ENCODE results near the gene UBE2L5. TPM values are rescaled to one million over a fixed set of nuclear protein-coding genes. Genes with fewer than 3 reads are reported as not detected.
"Not testable (repeated sequence)": the region's sequence is repeated elsewhere in the genome, so short reads cannot be mapped to it uniquely, and the experiment has no call there.

The UBE2L5 gene
- total RNA-seq, 1 donor from 2014 or later: not detected

DNA sequence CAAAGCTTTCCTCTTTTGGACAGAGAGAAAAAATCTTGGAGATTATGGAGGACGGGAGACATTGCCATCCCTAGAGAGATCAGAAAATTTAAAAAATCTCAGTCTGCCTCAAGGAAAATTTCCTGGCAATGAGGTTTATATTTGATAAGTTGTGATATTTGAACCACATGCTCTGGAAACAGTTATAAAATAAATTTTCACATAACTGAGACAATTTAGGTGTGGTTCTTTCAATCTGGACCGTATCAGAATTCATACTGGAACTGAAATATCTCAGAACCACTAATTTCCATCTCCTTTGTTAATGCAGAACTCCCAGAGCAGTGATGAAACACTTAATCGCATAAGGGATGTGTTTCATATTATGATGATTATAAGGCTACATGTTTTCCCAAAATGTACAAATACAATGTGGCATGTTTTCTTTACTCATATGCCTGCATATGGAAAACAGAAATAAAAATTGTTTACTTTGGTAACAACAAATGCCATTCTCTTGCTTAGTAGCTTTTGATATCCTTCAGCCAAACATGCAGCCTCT is 13.7 kb downstream of the UBE2L5 start:
- no peaks in the 10 kb centered on the region for H3K9me3 Mint-ChIP-seq (ENCODE audit: unreplicated experiment)
- no peak for DNase-seq (ENCODE audit: low spot score)

DNA sequence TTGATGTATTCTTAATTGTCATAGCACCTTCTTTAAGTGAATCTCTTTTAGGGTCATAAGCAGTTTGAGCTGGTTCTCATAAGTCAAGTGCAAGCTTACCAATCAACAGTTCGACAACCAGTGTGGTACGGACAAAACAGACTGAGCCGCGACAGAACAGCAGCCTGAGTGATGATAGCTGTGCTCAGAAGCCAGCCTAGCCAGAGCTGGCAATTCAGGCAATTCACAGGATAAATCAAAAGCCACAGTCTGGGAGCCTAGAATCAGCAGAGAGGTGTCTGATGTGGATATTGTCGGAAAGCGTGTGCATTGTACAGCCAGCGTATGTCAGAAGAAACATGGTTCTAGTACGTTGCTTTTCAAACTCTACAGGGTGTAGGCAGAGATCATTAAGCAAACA is 14.9 kb downstream of the UBE2L5 start:
- no peak overlapping the region for H3K4me3 Mint-ChIP-seq (ENCODE audit: unreplicated experiment)
- H3K27me3 Mint-ChIP-seq (ENCODE audit: unreplicated experiment): peaks cover 3% of the 10 kb centered on the region
- no peaks in the 10 kb centered on the region for H3K9me3 Mint-ChIP-seq (ENCODE audit: unreplicated experiment)
- no peak for DNase-seq (ENCODE audit: low spot score)
- H3K36me3 Mint-ChIP-seq (ENCODE audit: low read depth, unreplicated experiment): no peaks in the 10 kb centered on the region
- H3K4me1 Mint-ChIP-seq (ENCODE audit: unreplicated experiment): no peaks in the 10 kb centered on the region
- TF ChIP-seq, protein P1, sequence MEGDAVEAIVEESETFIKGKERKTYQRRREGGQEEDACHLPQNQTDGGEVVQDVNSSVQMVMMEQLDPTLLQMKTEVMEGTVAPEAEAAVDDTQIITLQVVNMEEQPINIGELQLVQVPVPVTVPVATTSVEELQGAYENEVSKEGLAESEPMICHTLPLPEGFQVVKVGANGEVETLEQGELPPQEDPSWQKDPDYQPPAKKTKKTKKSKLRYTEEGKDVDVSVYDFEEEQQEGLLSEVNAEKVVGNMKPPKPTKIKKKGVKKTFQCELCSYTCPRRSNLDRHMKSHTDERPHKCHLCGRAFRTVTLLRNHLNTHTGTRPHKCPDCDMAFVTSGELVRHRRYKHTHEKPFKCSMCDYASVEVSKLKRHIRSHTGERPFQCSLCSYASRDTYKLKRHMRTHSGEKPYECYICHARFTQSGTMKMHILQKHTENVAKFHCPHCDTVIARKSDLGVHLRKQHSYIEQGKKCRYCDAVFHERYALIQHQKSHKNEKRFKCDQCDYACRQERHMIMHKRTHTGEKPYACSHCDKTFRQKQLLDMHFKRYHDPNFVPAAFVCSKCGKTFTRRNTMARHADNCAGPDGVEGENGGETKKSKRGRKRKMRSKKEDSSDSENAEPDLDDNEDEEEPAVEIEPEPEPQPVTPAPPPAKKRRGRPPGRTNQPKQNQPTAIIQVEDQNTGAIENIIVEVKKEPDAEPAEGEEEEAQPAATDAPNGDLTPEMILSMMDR (IDR thresholded peaks at IDR 0.05; ENCODE audit: unreplicated experiment): no peak
- no peak overlapping the region for H3K27ac Mint-ChIP-seq (ENCODE audit: unreplicated experiment)

More for the DNA sequence above, 13.7 kb downstream of the UBE2L5 start:
- H3K4me3 Mint-ChIP-seq (ENCODE audit: unreplicated experiment): no peak overlapping the region
- peaks cover 3% of the 10 kb centered on the region for H3K27me3 Mint-ChIP-seq (ENCODE audit: unreplicated experiment)
- no peaks in the 10 kb centered on the region for H3K4me1 Mint-ChIP-seq (ENCODE audit: unreplicated experiment)
- TF ChIP-seq, protein P1 (IDR thresholded peaks at IDR 0.05; ENCODE audit: unreplicated experiment): no peak
- H3K36me3 Mint-ChIP-seq (ENCODE audit: low read depth, unreplicated experiment): no peaks in the 10 kb centered on the region
- H3K27ac Mint-ChIP-seq (ENCODE audit: unreplicated experiment): no peak overlapping the region

DNA sequence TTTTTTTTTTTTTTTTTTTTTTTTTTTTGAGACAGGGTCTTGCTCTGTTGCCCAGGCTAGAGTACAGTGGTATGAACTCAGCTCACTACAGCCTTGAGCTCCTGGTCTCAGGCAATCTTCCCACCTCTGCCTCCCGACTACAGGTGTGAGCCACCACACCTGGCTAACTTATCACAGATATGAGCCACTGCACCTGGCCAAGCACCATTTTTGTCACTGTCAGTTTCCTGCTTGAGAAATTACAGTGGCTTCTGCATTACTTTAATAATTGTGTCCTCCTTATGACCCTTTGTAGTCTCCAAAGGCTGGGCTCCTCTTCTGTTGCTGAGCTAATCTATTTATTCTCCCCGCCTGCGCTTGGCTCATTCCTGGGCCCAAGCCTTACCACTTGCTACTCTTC is 16.0 kb downstream of the UBE2L5 start:
- DNase-seq (ENCODE audit: low spot score): no peak
- Mint-ChIP-seq H3K9me3 (ENCODE audit: unreplicated experiment) (no peaks in the 10 kb centered on the region), H3K4me3 (ENCODE audit: unreplicated experiment) (no peak overlapping the region), H3K36me3 (ENCODE audit: low read depth, unreplicated experiment) (no peaks in the 10 kb centered on the region), H3K4me1 (ENCODE audit: unreplicated experiment) (peaks cover 3% of the 10 kb centered on the region), H3K27ac (ENCODE audit: unreplicated experiment) (no peak overlapping the region), H3K27me3 (ENCODE audit: unreplicated experiment) (peaks cover 5% of the 10 kb centered on the region)
- TF ChIP-seq, protein P1 (IDR thresholded peaks at IDR 0.05; ENCODE audit: unreplicated experiment): no peak

DNA sequence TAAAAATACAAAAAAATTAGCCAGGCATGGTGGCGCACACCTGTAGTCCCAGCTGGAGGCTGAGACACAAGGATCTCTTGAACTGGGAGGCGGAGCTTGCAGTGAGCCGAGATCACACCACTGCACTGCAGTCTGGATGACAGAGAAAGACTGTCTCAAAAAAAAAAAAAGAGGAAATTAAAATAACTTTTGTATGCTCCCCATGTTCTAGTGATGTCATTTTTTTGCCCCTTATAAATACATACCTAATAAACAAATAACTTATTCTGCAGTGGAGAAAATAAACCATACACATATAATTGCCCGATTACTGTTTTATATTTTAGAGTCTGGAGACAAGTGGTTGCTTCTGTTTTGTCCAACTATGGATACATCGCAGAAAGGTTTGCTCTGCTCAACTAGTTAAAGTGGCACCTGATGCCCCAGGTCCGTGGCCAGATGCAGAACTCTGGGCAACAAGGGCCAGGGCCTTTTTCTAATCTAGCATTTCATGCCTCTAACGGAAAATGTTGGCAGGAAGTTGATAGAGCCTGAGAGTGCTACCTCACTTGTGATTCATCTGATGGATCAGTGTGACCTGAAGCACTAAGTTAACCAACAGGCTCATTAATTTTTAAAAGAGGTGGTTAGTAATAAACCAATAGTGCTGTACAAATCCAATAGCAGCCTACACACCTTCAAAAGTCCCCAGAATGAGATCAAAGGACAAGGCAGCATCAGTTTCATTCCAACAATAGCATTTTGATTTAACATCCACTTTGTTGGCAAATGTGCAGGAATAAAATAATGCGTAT is 18.8 kb downstream of the UBE2L5 start:
- Mint-ChIP-seq H3K4me1 (ENCODE audit: unreplicated experiment) (peaks cover 11% of the 10 kb centered on the region), H3K27ac (ENCODE audit: unreplicated experiment) (no peak overlapping the region), H3K27me3 (ENCODE audit: unreplicated experiment) (peaks cover 5% of the 10 kb centered on the region), H3K9me3 (ENCODE audit: unreplicated experiment) (no peaks in the 10 kb centered on the region), H3K36me3 (ENCODE audit: low read depth, unreplicated experiment) (no peaks in the 10 kb centered on the region), H3K4me3 (ENCODE audit: unreplicated experiment) (no peak overlapping the region)
- DNase-seq (ENCODE audit: low spot score): no peak
- TF ChIP-seq, protein P1 (IDR thresholded peaks at IDR 0.05; ENCODE audit: unreplicated experiment): no peak

DNA sequence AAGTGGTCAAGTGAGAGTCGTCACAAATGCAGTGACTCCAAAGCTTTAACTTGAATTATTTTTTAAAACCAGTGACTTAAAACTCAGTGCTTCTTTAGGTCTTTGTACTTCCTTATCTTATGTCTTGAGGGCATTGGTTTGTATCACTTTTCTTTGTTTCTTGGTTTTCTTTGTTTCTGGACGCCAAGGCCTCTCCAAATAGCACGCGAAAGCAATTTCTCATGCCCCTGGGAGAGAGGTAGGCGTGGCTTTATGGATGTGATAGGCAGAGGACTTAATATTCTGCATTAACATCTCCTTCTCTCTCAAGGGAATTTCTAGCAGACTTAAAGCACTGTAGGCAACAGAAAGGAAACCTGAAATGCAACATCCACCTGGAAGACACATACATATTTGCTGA is 20.6 kb downstream of the UBE2L5 start:
- TF ChIP-seq, protein P1 (IDR thresholded peaks at IDR 0.05; ENCODE audit: unreplicated experiment): no peak
- no peaks in the 10 kb centered on the region for H3K36me3 Mint-ChIP-seq (ENCODE audit: low read depth, unreplicated experiment)
- H3K4me3 Mint-ChIP-seq (ENCODE audit: unreplicated experiment): no peak overlapping the region
- peaks cover 2% of the 10 kb centered on the region for H3K27me3 Mint-ChIP-seq (ENCODE audit: unreplicated experiment)
- H3K27ac Mint-ChIP-seq (ENCODE audit: unreplicated experiment): no peak overlapping the region
- no peaks in the 10 kb centered on the region for H3K9me3 Mint-ChIP-seq (ENCODE audit: unreplicated experiment)
- peaks cover 16% of the 10 kb centered on the region for H3K4me1 Mint-ChIP-seq (ENCODE audit: unreplicated experiment)
- DNase-seq (ENCODE audit: low spot score): no peak

DNA sequence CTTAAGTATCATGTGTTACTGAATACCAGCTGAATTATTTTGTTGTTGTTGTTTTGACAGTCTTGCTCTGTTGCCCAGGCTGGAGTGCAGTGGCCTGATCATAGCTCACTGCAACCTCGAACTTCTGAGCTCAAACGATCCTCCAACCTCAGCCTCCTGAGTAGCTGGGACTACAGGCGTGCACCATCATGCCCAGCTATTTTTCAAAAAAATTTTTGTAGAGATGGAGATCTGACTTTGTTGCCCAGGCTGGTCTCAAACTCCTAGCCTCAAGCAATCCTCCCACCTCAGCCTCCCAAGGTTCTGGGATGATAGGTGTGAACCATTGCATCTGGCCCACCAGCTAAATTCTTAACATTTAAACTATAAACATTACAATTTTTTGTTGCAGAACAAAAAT is 21.2 kb downstream of the UBE2L5 start:
- H3K27ac Mint-ChIP-seq (ENCODE audit: unreplicated experiment); H3K36me3 Mint-ChIP-seq (ENCODE audit: low read depth, unreplicated experiment); H3K27me3 Mint-ChIP-seq (ENCODE audit: unreplicated experiment); H3K4me3 Mint-ChIP-seq (ENCODE audit: unreplicated experiment); DNase-seq (ENCODE audit: low spot score); H3K9me3 Mint-ChIP-seq (ENCODE audit: unreplicated experiment): not testable (repeated sequence)
- H3K4me1 Mint-ChIP-seq (ENCODE audit: unreplicated experiment): peaks cover 16% of the 10 kb centered on the region

Data from endothelial cell (in vitro differentiated cells).